ENCODE measurements around the gene TBC1D7. TPM values are rescaled to one million over a fixed set of nuclear protein-coding genes. Genes with fewer than 3 reads are reported as not detected.
A peak's percentile ranks its signal among the peaks of the same experiment; 100 is the strongest.

The TBC1D7 gene
- total and polyA plus RNA-seq, 10 of the 15 experiments (the other 5 are each of a cell fraction or from before 2014, with no cell fraction given): 20.1 to 65.9 (median 31.3) TPM

DNA sequence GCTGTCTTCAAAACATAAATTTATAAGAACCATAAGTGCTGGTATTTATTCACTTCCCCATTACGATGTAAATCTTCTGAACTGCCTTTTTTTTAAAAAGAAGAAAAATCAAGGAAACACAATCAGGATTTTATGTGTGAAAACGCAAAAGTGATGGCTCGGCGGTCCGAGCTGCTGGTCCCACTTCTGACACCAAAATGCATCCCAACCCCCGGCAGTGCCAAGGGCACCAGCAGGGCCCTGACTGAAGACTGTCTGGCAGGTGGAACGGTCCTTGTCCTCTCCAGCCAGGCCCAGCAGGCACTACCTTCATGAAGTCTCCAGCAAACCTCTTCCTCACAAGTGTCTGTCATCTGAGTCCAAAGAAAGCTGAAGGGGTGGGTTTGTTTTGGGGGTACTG lies 41.2 kb downstream of the TBC1D7 start:
- Histone ChIP-seq H3K9me3 (replicated peaks; ENCODE audit: control insufficient read depth, insufficient read depth, low read length) (peaks cover 14% of the 10 kb centered on the region; the same call in 2 of the 3 replicates), H3K79me2 (ENCODE audit: control insufficient read depth, insufficient read depth, low read length) (no peaks in the 10 kb centered on the region; the same call in none of the 2 replicates), H3K4me1 (ENCODE audit: control insufficient read depth, insufficient read depth, low read length) (peaks cover 24% of the 10 kb centered on the region), H3K36me3 (ENCODE audit: control insufficient read depth in 2 of 2, insufficient read depth in 2 of 2, low read length in 1 of 2) (peaks cover 35 to 55% of the 10 kb centered on the region in 2 experiments), H3K9ac (ENCODE audit: control insufficient read depth, insufficient read depth, low read length) (no peak overlapping the region), H4K20me1 (ENCODE audit: control insufficient read depth, insufficient read depth) (no peaks in the 10 kb centered on the region; the same call in 1 of the 2 replicates), H3K4me3 (no peak overlapping the region), H3K27ac (ENCODE audit: control insufficient read depth, insufficient read depth) (no peak overlapping the region), H3K4me2 (ENCODE audit: control insufficient read depth, insufficient read depth) (no peak overlapping the region), H3K27me3 (replicated peaks in 1 of 2; ENCODE audit: control insufficient read depth in 2 of 2, insufficient read depth in 2 of 2, low read length in 1 of 2) (no peaks in the 10 kb centered on the region), H2AFZ (ENCODE audit: control insufficient read depth, low read depth, low read length) (no peak overlapping the region)
- WGBS (ENCODE audit: insufficient coverage, insufficient replicate concordance, low lambda C conversion rate, missing lambda C conversion rate): 98% methylated on average over 7 of the region's 7 CpGs
- DNase-seq (ENCODE audit: low read depth, low spot score): no peak
- RAD21 ChIA-PET (ENCODE audit: unreplicated experiment): interaction anchor here (1.2 kb wide), 1 partner anchor 18 kb away, joined by 5 read pairs; no protein-coding TSS in a partner anchor
- no peak for ATAC-seq
- BruUV-seq (replicated peaks): no TSS peak
- no peak for TF ChIP-seq SIN3A (IDR thresholded peaks at IDR 0.05; ENCODE audit: low read depth, low read length)
- TF ChIP-seq POLR2A (IDR thresholded peaks at IDR 0.05; ENCODE audit: low read depth, low read length): 0 out of 2 replicates have a peak, but pooled peaks have one; percentile 2
- in situ Hi-C loops (cut with MboI) (no loop called here), intact Hi-C loops (cut with micrococcal nuclease; ENCODE audit: unreplicated experiment) (no loop called here)
- CTCF ChIA-PET: interaction anchor here (0.7 kb wide), 1 partner anchor 11 kb away, joined by 3 read pairs; no protein-coding TSS in a partner anchor
- POLR2A ChIA-PET: interaction anchor here (2.5 kb wide), 1 partner anchor 12 kb away, joined by 9 read pairs; no protein-coding TSS in a partner anchor
- no peak for FAIRE-seq
- SMC1A ChIA-PET (ENCODE audit: uncharacterized antibody, unreplicated experiment): interaction anchor here (0.8 to 2.0 kb wide), 3 partner anchors 41 to 390 kb away, joined by 3 to 5 read pairs (median 5); partner anchors contain the start of gene TBC1D7

DNA sequence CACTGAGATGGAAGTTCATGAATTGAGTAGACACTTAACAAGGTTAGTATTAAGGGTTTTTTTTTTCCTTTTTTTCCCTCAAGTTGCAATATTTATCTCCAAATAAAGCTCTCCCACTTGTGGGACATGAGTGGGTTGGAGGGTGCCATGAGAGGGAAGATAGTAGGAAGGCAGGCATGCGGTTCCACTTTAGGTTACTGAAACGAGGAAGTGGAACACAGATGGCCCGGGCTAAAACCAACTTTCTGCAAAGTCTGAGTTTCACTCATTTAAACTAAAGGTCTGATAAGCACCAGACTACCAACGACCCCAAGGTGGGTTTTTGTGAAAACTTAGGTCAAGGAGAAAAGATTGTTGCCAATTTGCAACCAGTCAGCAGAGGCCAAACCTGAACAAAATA lies 42.2 kb downstream of the TBC1D7 start:
- H3K4me2 ChIP-seq (ENCODE audit: control insufficient read depth, insufficient read depth): no peak overlapping the region
- POLR2A ChIA-PET: interaction anchor here (0.6 to 2.5 kb wide), 3 partner anchors 11 to 50 kb away, joined by 3 to 9 read pairs (median 3); no protein-coding TSS in a partner anchor
- TF ChIP-seq ASH2L (IDR thresholded peaks at IDR 0.05; ENCODE audit: borderline replicate concordance, low read depth) (no peak), MEF2B (IDR thresholded peaks at IDR 0.05; ENCODE audit: partially characterized antibody, poor library complexity, severe bottlenecking) (no peak), TCF12 (IDR thresholded peaks at IDR 0.05; ENCODE audit: low read depth, low read length) (0 out of 2 replicates have a peak, but pooled peaks have one; percentile 45), POLR2AphosphoS2 (IDR thresholded peaks at IDR 0.05; ENCODE audit: low read depth, low read length) (no peak), TCF3 (IDR thresholded peaks at IDR 0.05; ENCODE audit: borderline replicate concordance, insufficient read depth, low read depth, low read length) (no peak), HDGF (IDR thresholded peaks at IDR 0.05) (no peak), ZNF217 (IDR thresholded peaks at IDR 0.05) (no peak), RFX5 (IDR thresholded peaks at IDR 0.05; ENCODE audit: low read depth, low read length) (no peak), SMARCA5 (IDR thresholded peaks at IDR 0.05) (no peak), RUNX3 (IDR thresholded peaks at IDR 0.05; ENCODE audit: low read length) (peak; percentile 77)
- TF ChIP-seq, protein P1, sequence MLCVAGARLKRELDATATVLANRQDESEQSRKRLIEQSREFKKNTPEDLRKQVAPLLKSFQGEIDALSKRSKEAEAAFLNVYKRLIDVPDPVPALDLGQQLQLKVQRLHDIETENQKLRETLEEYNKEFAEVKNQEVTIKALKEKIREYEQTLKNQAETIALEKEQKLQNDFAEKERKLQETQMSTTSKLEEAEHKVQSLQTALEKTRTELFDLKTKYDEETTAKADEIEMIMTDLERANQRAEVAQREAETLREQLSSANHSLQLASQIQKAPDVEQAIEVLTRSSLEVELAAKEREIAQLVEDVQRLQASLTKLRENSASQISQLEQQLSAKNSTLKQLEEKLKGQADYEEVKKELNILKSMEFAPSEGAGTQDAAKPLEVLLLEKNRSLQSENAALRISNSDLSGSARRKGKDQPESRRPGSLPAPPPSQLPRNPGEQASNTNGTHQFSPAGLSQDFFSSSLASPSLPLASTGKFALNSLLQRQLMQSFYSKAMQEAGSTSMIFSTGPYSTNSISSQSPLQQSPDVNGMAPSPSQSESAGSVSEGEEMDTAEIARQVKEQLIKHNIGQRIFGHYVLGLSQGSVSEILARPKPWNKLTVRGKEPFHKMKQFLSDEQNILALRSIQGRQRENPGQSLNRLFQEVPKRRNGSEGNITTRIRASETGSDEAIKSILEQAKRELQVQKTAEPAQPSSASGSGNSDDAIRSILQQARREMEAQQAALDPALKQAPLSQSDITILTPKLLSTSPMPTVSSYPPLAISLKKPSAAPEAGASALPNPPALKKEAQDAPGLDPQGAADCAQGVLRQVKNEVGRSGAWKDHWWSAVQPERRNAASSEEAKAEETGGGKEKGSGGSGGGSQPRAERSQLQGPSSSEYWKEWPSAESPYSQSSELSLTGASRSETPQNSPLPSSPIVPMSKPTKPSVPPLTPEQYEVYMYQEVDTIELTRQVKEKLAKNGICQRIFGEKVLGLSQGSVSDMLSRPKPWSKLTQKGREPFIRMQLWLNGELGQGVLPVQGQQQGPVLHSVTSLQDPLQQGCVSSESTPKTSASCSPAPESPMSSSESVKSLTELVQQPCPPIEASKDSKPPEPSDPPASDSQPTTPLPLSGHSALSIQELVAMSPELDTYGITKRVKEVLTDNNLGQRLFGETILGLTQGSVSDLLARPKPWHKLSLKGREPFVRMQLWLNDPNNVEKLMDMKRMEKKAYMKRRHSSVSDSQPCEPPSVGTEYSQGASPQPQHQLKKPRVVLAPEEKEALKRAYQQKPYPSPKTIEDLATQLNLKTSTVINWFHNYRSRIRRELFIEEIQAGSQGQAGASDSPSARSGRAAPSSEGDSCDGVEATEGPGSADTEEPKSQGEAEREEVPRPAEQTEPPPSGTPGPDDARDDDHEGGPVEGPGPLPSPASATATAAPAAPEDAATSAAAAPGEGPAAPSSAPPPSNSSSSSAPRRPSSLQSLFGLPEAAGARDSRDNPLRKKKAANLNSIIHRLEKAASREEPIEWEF (IDR thresholded peaks at IDR 0.05; ENCODE audit: insufficient replicate concordance, low read depth, low read length): no peak

More for the DNA sequence above, 42.2 kb downstream of the TBC1D7 start:
- FAIRE-seq (no peak), ATAC-seq (peak; percentile 46), DNase-seq (ENCODE audit: low read depth, low spot score) (no peak)
- H4K20me1 ChIP-seq (ENCODE audit: control insufficient read depth, insufficient read depth): no peaks in the 10 kb centered on the region; the same call in 1 of the 2 replicates
- no peaks in the 10 kb centered on the region for H3K27me3 ChIP-seq (replicated peaks in 1 of 2; ENCODE audit: control insufficient read depth in 2 of 2, insufficient read depth in 2 of 2, low read length in 1 of 2)
- BruUV-seq (replicated peaks): no TSS peak
- intact Hi-C loops (cut with micrococcal nuclease; ENCODE audit: unreplicated experiment): no loop called here
- H2AFZ ChIP-seq (ENCODE audit: control insufficient read depth, low read depth, low read length): no peak overlapping the region
- no peak overlapping the region for H3K9ac ChIP-seq (ENCODE audit: control insufficient read depth, insufficient read depth, low read length)
- CTCF ChIA-PET: interaction anchor here (0.9 to 2.4 kb wide), 7 partner anchors 9 to 91 kb away, joined by 3 to 7 read pairs (median 4); no protein-coding TSS in a partner anchor
- H3K4me1 ChIP-seq (ENCODE audit: control insufficient read depth, insufficient read depth, low read length): peaks cover 30% of the 10 kb centered on the region
- H3K36me3 ChIP-seq (ENCODE audit: control insufficient read depth in 2 of 2, insufficient read depth in 2 of 2, low read length in 1 of 2): peaks cover 38 to 56% of the 10 kb centered on the region in 2 experiments
- peaks cover 14% of the 10 kb centered on the region; the same call in 2 of the 3 replicates for H3K9me3 ChIP-seq (replicated peaks; ENCODE audit: control insufficient read depth, insufficient read depth, low read length)
- 1% methylated on average over 4 of the region's 4 CpGs for WGBS (ENCODE audit: insufficient coverage, insufficient replicate concordance, low lambda C conversion rate, missing lambda C conversion rate)
- peak overlapping the region; percentile 39 for H3K27ac ChIP-seq (ENCODE audit: control insufficient read depth, insufficient read depth)
- SMC1A ChIA-PET (ENCODE audit: uncharacterized antibody, unreplicated experiment): interaction anchor here (1.2 to 2.0 kb wide), 5 partner anchors 16 to 51 kb away, joined by 4 to 5 read pairs (median 5); no protein-coding TSS in a partner anchor
- RAD21 ChIA-PET (ENCODE audit: unreplicated experiment): interaction anchor here (0.9 to 2.1 kb wide), 3 partner anchors 11 to 42 kb away, joined by 3 to 9 read pairs (median 6); partner anchors contain the start of gene TBC1D7
- peaks cover 1% of the 10 kb centered on the region for H3K79me2 ChIP-seq (ENCODE audit: control insufficient read depth, insufficient read depth, low read length)
- no peak overlapping the region for H3K4me3 ChIP-seq
- in situ Hi-C loops (cut with MboI): no loop called here

Measured in GM12878 (cell line).